Common myeloid progenitor, CD34-positive (primary cell): ENCODE data around the gene APPL1.

ENCODE experiments used
- CTCF ChIA-PET: fragments of 350-600 bp; sonication (Branson Sonifier 250); formaldehyde crosslinking; loops from one replicate; lab custom pipeline; 2021; ENCODE audit warnings: antibody characterized with exemption; lab: Charles Lee
- POLR2A ChIA-PET: fragments of 350-600 bp; sonication (Branson Sonifier 250); formaldehyde crosslinking; loops from one replicate; lab custom pipeline; 2021; ENCODE audit warnings: antibody characterized with exemption; lab: Charles Lee
- DNase-seq, 3 donors: peaks; one replicate each; pipeline versions ENCODE4 v3.0.0 to v3.0.0-alpha.2; 2013
- H3K27ac ChIP-seq, 2 experiments: 1 replicate in 1 of 2; 2 replicates in 1 of 2; pipeline ENCODE4 v1.7.0; 2013; ENCODE audit warnings: inconsistent platforms in 2 of 2, low read length in 2 of 2, mild to moderate bottlenecking in 2 of 2, low read depth in 1 of 2, moderate library complexity in 1 of 2; ENCODE audit not compliant: severe bottlenecking in 2 of 2, insufficient read depth in 1 of 2, poor library complexity in 1 of 2
- H3K27me3 ChIP-seq, 5 experiments: replicated peaks in 2 of 5; 1 replicate in 3 of 5; 2 replicates in 2 of 5; pipeline versions ENCODE4 v1.6.1 to v1.7.0; 2013; ENCODE audit warnings: low read length in 4 of 5, mild to moderate bottlenecking in 2 of 5, moderate library complexity in 2 of 5, inconsistent platforms in 1 of 5; ENCODE audit not compliant: insufficient read depth in 5 of 5, control insufficient read depth in 4 of 5
- H3K36me3 ChIP-seq, 4 experiments: 1 replicate in 2 of 4; 2 replicates in 2 of 4; pipeline versions ENCODE4 v1.6.1 to v1.7.0; 2013; ENCODE audit warnings: low read length in 3 of 4, control low read depth in 1 of 4, mild to moderate bottlenecking in 1 of 4; ENCODE audit not compliant: control insufficient read depth in 4 of 4, insufficient read depth in 4 of 4
- H3K4me1 ChIP-seq, 4 experiments: 1 replicate in 3 of 4; 2 replicates in 1 of 4; pipeline versions ENCODE4 v1.6.1 to v1.7.1; 2013; ENCODE audit warnings: low read length in 3 of 4, mild to moderate bottlenecking in 3 of 4, control low read depth in 1 of 4, inconsistent platforms in 1 of 4, moderate library complexity in 1 of 4; ENCODE audit not compliant: control insufficient read depth in 4 of 4, insufficient read depth in 4 of 4; ENCODE audit errors: control extremely low read depth in 1 of 4
- H3K4me3 ChIP-seq, 7 experiments: 1 replicate in 4 of 7; 2 replicates in 3 of 7; pipeline versions ENCODE4 v1.5.1 to v1.7.0; 2013; ENCODE audit warnings: mild to moderate bottlenecking in 7 of 7, low read length in 6 of 7, moderate library complexity in 6 of 7, inconsistent platforms in 2 of 7, low read depth in 2 of 7, control low read depth in 1 of 7; ENCODE audit not compliant: insufficient read depth in 4 of 7, control insufficient read depth in 1 of 7; ENCODE audit errors: extremely low read depth in 1 of 7
- H3K9me3 ChIP-seq, 5 experiments: 1 replicate in 4 of 5; 2 replicates in 1 of 5; pipeline versions ENCODE4 v1.6.1 to v1.7.1; 2013; ENCODE audit warnings: low read length in 4 of 5, mild to moderate bottlenecking in 2 of 5, inconsistent platforms in 1 of 5, low read depth in 1 of 5, moderate library complexity in 1 of 5; ENCODE audit not compliant: control insufficient read depth in 4 of 5, insufficient read depth in 2 of 5; ENCODE audit errors: control extremely low read depth in 1 of 5
- WGBS: methylation state at CpG from one replicate; pipeline ENCODE4 v1.1.5; 2013; ENCODE audit not compliant: insufficient coverage; 5-methylcytosine and 5-hydroxymethylcytosine counted together

The APPL1 gene

GRCh38 chr3:57268416-57268815 lies 40.9 kb downstream of the APPL1 start:
- CTCF ChIA-PET = no interaction called here
- Histone ChIP-seq H3K4me1 (no peaks in the 10 kb centered on the region), H3K36me3 (peaks cover 22 to 83% (median 38%) of the 10 kb centered on the region in 4 experiments), H3K27me3 (no peaks in the 10 kb centered on the region), H3K9me3 (peaks cover 0 to 11% (median 3%) of the 10 kb centered on the region in 5 experiments), H3K4me3 (no peak overlapping the region), H3K27ac (no peak overlapping the region)
- POLR2A ChIA-PET = no interaction called here
- no peak for DNase-seq
- no CpG with 5 or more reads among the region's 1 CpG for WGBS

- Histone ChIP-seq H3K36me3 (peaks cover 4 to 33% (median 17%) of the 10 kb centered on the region in 4 experiments), H3K27me3 (no peaks in the 10 kb centered on the region), H3K4me1 (no peaks in the 10 kb centered on the region), H3K27ac (no peak overlapping the region), H3K9me3 (peaks cover 0 to 4% (median 2%) of the 10 kb centered on the region in 5 experiments), H3K4me3 (no peak overlapping the region)
- CTCF ChIA-PET = interaction anchor here (0.9 kb wide), 1 partner anchor 53 kb away, joined by 3 read pairs; no protein-coding TSS in a partner anchor
- POLR2A ChIA-PET = no interaction called here
- DNase-seq = peak in 2 of 3 donors; percentile 20
- 100% methylated on average over 5 of the region's 6 CpGs for WGBS
Observed at GRCh38 chr3:57274845-57275244, 47.3 kb downstream of the APPL1 start.

GRCh38 chr3:57275393-57275792 lies 47.9 kb downstream of the APPL1 start:
- Histone ChIP-seq H3K4me3 (no peak overlapping the region), H3K9me3 (peaks cover 0 to 7% (median 3%) of the 10 kb centered on the region in 5 experiments), H3K36me3 (peaks cover 4 to 27% (median 15%) of the 10 kb centered on the region in 4 experiments), H3K27me3 (no peaks in the 10 kb centered on the region), H3K27ac (no peak overlapping the region), H3K4me1 (no peaks in the 10 kb centered on the region)
- WGBS = no CpG with 5 or more reads among the region's 2 CpGs
- POLR2A ChIA-PET = no interaction called here
- CTCF ChIA-PET = no interaction called here
- DNase-seq = no peak

GRCh38 chr3:57278237-57278636 lies 50.7 kb downstream of the APPL1 start:
- H3K9me3 ChIP-seq = peaks cover 0 to 7% (median 3%) of the 10 kb centered on the region in 5 experiments
- H3K27ac ChIP-seq = no peak overlapping the region
- ChIA-PET POLR2A (no interaction called here), CTCF (no interaction called here)
- no peak for DNase-seq
- H3K36me3 ChIP-seq = peaks cover 0 to 10% (median 8%) of the 10 kb centered on the region in 4 experiments
- H3K4me1 ChIP-seq = peaks cover 0 to 12% (median 6%) of the 10 kb centered on the region in 4 experiments
- 100% methylated on average over 1 of the region's 1 CpG for WGBS
- H3K27me3 ChIP-seq = peaks cover 0 to 3% (median 0%) of the 10 kb centered on the region in 5 experiments
- H3K4me3 ChIP-seq = no peak overlapping the region

GRCh38 chr3:57279685-57280084 lies 52.2 kb downstream of the APPL1 start:
- ChIA-PET POLR2A (no interaction called here), CTCF (interaction anchor here (0.9 to 1.3 kb wide), 2 partner anchors 12 to 138 kb away, joined by 3 read pairs; partner anchors contain the start of gene ASB14)
- Histone ChIP-seq H3K4me1 (peaks cover 0 to 12% (median 6%) of the 10 kb centered on the region in 4 experiments), H3K36me3 (peaks cover 0 to 9% (median 2%) of the 10 kb centered on the region in 4 experiments), H3K27ac (no peak overlapping the region), H3K27me3 (peaks cover 0 to 6% (median 0%) of the 10 kb centered on the region in 5 experiments), H3K9me3 (peaks cover 0 to 7% (median 3%) of the 10 kb centered on the region in 5 experiments), H3K4me3 (no peak overlapping the region)
- 93% methylated on average over 5 of the region's 5 CpGs for WGBS
- no peak for DNase-seq

GRCh38 chr3:57281715-57282114 lies 54.2 kb downstream of the APPL1 start:
- H3K4me1 ChIP-seq = peaks cover 0 to 12% (median 6%) of the 10 kb centered on the region in 4 experiments
- peaks cover 0 to 9% (median 0%) of the 10 kb centered on the region in 5 experiments for H3K27me3 ChIP-seq
- CTCF ChIA-PET = interaction anchor here (1.3 kb wide), 1 partner anchor 10 kb away, joined by 4 read pairs; no protein-coding TSS in a partner anchor
- peaks cover 0 to 4% (median under 1%) of the 10 kb centered on the region in 4 experiments for H3K36me3 ChIP-seq
- POLR2A ChIA-PET = no interaction called here
- H3K9me3 ChIP-seq = peaks cover 0 to 10% (median 4%) of the 10 kb centered on the region in 5 experiments
- WGBS = no CpG with 5 or more reads among the region's 1 CpG
- no peak overlapping the region for H3K4me3 ChIP-seq
- no peak overlapping the region for H3K27ac ChIP-seq
- DNase-seq = peak; percentile 34 to 93 (median 86)

GRCh38 chr3:57283334-57283733 lies 55.8 kb downstream of the APPL1 start:
- Histone ChIP-seq H3K9me3 (peaks cover 0 to 11% (median 4%) of the 10 kb centered on the region in 5 experiments), H3K36me3 (peaks cover 0 to 3% (median under 1%) of the 10 kb centered on the region in 4 experiments), H3K27me3 (peaks cover 0 to 9% (median 2%) of the 10 kb centered on the region in 5 experiments), H3K4me3 (no peak overlapping the region), H3K27ac (no peak overlapping the region), H3K4me1 (peaks cover 0 to 12% (median 6%) of the 10 kb centered on the region in 4 experiments)
- 95% methylated on average over 5 of the region's 6 CpGs for WGBS
- DNase-seq = no peak
- CTCF ChIA-PET = no interaction called here
- POLR2A ChIA-PET = no interaction called here
